B cell (primary cell): Measurements from ENCODE around the gene EPB41. TPM values are rescaled to one million over a fixed set of nuclear protein-coding genes. Genes with fewer than 3 reads are reported as not detected.

Experiments used
- ATAC-seq: fragments of 200-7000 bp; cut with Tn5 transposase; one replicate; pipeline ENCODE4 v1.10.0; 2021; ENCODE audit warnings: low read depth, mild to moderate bottlenecking, moderate number of reproducible peaks, moderate library complexity
- CTCF ChIA-PET: fragments of 350-600 bp; sonication (Branson Sonifier 250); formaldehyde crosslinking; loops from one replicate; lab custom pipeline; 2021; ENCODE audit warnings: antibody characterized with exemption, inconsistent platforms; lab: Charles Lee
- POLR2A ChIA-PET: fragments of 350-600 bp; sonication (Branson Sonifier 250); formaldehyde crosslinking; loops from one replicate; lab custom pipeline; 2021; ENCODE audit warnings: antibody characterized with exemption; lab: Charles Lee
- DNase-seq: peaks from one replicate; pipeline ENCODE4 v3.0.0; 2013
- H2AFZ ChIP-seq: 2 replicates; pipeline ENCODE4 v1.6.1; 2012; ENCODE audit warnings: mild to moderate bottlenecking, low read depth, low read length; ENCODE audit not compliant: insufficient read depth, poor library complexity, severe bottlenecking
- H3K27ac ChIP-seq, 2 donors: 1 replicate in 1 of 2; 2 replicates in 1 of 2; pipeline ENCODE4 v1.5.1; 2012 to 2013; ENCODE audit warnings: low read length in 2 of 2, mild to moderate bottlenecking in 2 of 2, moderate library complexity in 1 of 2
- H3K27me3 ChIP-seq, 4 experiments: fragments of 200-600 bp in 1 of 4; sonication (generic) in 1 of 4; replicated peaks in 1 of 4; 1 replicate in 2 of 4; 2 replicates in 2 of 4; pipeline versions ENCODE4 v1.6.1 to v1.7.0; 2013 to 2016; ENCODE audit warnings: low read length in 3 of 4, mild to moderate bottlenecking in 2 of 4, mixed read lengths in 1 of 4, moderate library complexity in 1 of 4; ENCODE audit not compliant: insufficient read depth in 4 of 4, control insufficient read depth in 3 of 4; ENCODE audit errors: control extremely low read depth in 1 of 4
- H3K36me3 ChIP-seq, 2 experiments: replicated peaks in 1 of 2; 1 replicate in 1 of 2; 2 replicates in 1 of 2; pipeline versions ENCODE4 v1.6.1 to v1.7.1; 2013; ENCODE audit warnings: low read length in 1 of 2; ENCODE audit not compliant: insufficient read depth in 2 of 2, control insufficient read depth in 1 of 2; ENCODE audit errors: control extremely low read depth in 1 of 2, extremely low read depth in 1 of 2
- H3K4me1 ChIP-seq, 2 donors: fragments of 200-600 bp in 1 of 2; sonication (generic) in 1 of 2; 1 replicate in 1 of 2; 2 replicates in 1 of 2; pipeline versions ENCODE4 v1.5.1 to v1.6.1; 2013 to 2017; ENCODE audit warnings: low read length in 2 of 2; ENCODE audit not compliant: control insufficient read depth in 2 of 2, insufficient read depth in 2 of 2
- H3K4me2 ChIP-seq: replicated peaks from 2 replicates; pipeline ENCODE3; 2012; ENCODE audit warnings: mild to moderate bottlenecking, low read depth, low read length; ENCODE audit not compliant: poor library complexity, severe bottlenecking
- H3K4me3 ChIP-seq, 5 experiments: fragments of 200-600 bp in 1 of 5; sonication (generic) in 1 of 5; 1 replicate in 3 of 5; 2 replicates in 2 of 5; pipeline versions ENCODE4 v1.5.1 to v1.7.0; 2011 to 2016; ENCODE audit warnings: low read length in 4 of 5, mild to moderate bottlenecking in 4 of 5, low read depth in 2 of 5, control low read depth in 1 of 5, moderate library complexity in 1 of 5; ENCODE audit not compliant: insufficient read depth in 1 of 5; ENCODE audit errors: control extremely low read depth in 1 of 5, extremely low read depth in 1 of 5
- H3K79me2 ChIP-seq: fragments of 200-600 bp; sonication (generic); one replicate; pipeline ENCODE4 v1.6.0; 2016; ENCODE audit warnings: low read length; ENCODE audit not compliant: control insufficient read depth, insufficient read depth
- H3K9ac ChIP-seq: fragments of 200-600 bp; sonication (generic); 2 replicates; pipeline ENCODE4 v1.6.1; 2017; ENCODE audit warnings: mild to moderate bottlenecking, low read length, moderate library complexity
- H3K9me3 ChIP-seq, 3 donors: one replicate each; pipeline versions ENCODE4 v1.6.1 to v1.7.1; 2013; ENCODE audit warnings: low read length in 2 of 3; ENCODE audit not compliant: control insufficient read depth in 2 of 3, insufficient read depth in 1 of 3; ENCODE audit errors: control extremely low read depth in 1 of 3
- H4K20me1 ChIP-seq: 2 replicates; pipeline ENCODE4 v1.6.0; 2012; ENCODE audit warnings: mild to moderate bottlenecking, low read length; ENCODE audit not compliant: insufficient read depth, control insufficient read depth, poor library complexity, severe bottlenecking
- H3K27ac Mint-ChIP-seq: one replicate; pipeline ENCODE4 v1.8.0; 2021; ENCODE audit warnings: mixed read lengths
- H3K27me3 Mint-ChIP-seq: one replicate; pipeline ENCODE4 v1.8.0; 2021; ENCODE audit warnings: mixed read lengths
- H3K4me1 Mint-ChIP-seq: one replicate; pipeline ENCODE4 v1.8.0; 2021; ENCODE audit warnings: mixed read lengths
- H3K4me3 Mint-ChIP-seq: one replicate; pipeline ENCODE4 v1.8.0; 2021; ENCODE audit warnings: mixed read lengths
- H3K9me3 Mint-ChIP-seq: one replicate; pipeline ENCODE4 v1.8.0; 2022; ENCODE audit warnings: mixed read lengths; ENCODE audit not compliant: insufficient read depth
- EZH2 ChIP-seq: IDR thresholded peaks from 2 replicates; pipeline ENCODE4 v1.6.1; 2012; ENCODE audit warnings: borderline replicate concordance, low read depth, mild to moderate bottlenecking, moderate library complexity, low read length; ENCODE audit not compliant: insufficient read depth, poor library complexity, severe bottlenecking
- WGBS: methylation state at CpG from one replicate; pipeline ENCODE4 v1.1.5; 2013; ENCODE audit warnings: missing lambda C conversion rate; ENCODE audit not compliant: insufficient coverage; 5-methylcytosine and 5-hydroxymethylcytosine counted together
- intact Hi-C: fragments of 100-400 bp; cut with micrococcal nuclease; formaldehyde crosslinking; loops from one replicate; pipeline ENCODE4 v1.10.0; 2022
- polyA plus RNA-seq: library from polyadenylated mRNA; depleted of rRNA; stranded (reverse); fragments of >200 nt; gene quantifications from 2 replicates; pipeline ENCODE4 v1.2.3, GENCODE V29; 2012
- total RNA-seq, 2 donors: library from RNA; stranded (reverse); fragments of 120-200 nt in 1 of 2; gene quantifications; 1 replicate in 1 of 2; 2 replicates in 1 of 2; pipeline versions ENCODE4 v1.2.3 to v1.2.4, GENCODE V29; 2013 to 2022
- TF ChIP-seq, protein P1 (sequence below): fragments of 200-600 bp; IDR thresholded peaks from one replicate; pipeline ENCODE4 v1.8.0; 2022; ENCODE audit warnings: antibody characterized with exemption, mild to moderate bottlenecking

The EPB41 gene
- total and polyA plus RNA-seq, 2 donors (not counting 1 experiment from before 2014, with no cell fraction given) = 45.8 to 186 TPM

DNA sequence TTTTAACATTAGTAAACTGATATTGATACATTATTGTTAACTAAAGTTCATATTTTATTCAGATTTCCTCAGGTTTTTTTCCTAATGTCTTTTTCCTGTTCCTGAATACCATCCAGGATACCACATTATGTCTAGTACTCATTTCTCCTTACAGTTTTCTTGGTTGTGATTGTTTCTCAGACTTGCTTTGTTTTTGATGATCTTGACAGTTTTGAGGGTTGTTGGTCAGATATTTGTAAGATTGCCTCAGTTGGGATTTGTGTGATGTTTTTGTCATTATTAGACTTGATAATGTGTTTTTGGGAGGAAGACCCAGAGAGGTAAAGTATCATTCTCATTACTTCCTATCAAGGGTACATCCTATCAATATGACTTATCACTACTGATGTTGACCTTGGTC is 19.5 kb downstream of the EPB41 start:
- Mint-ChIP-seq H3K9me3 (no peaks in the 10 kb centered on the region), H3K4me1 (peaks cover 59% of the 10 kb centered on the region), H3K27me3 (no peaks in the 10 kb centered on the region), H3K27ac (peak overlapping the region; percentile 73), H3K4me3 (peak overlapping the region; percentile 4)
- no peak for TF ChIP-seq EZH2
- TF ChIP-seq, protein P1, sequence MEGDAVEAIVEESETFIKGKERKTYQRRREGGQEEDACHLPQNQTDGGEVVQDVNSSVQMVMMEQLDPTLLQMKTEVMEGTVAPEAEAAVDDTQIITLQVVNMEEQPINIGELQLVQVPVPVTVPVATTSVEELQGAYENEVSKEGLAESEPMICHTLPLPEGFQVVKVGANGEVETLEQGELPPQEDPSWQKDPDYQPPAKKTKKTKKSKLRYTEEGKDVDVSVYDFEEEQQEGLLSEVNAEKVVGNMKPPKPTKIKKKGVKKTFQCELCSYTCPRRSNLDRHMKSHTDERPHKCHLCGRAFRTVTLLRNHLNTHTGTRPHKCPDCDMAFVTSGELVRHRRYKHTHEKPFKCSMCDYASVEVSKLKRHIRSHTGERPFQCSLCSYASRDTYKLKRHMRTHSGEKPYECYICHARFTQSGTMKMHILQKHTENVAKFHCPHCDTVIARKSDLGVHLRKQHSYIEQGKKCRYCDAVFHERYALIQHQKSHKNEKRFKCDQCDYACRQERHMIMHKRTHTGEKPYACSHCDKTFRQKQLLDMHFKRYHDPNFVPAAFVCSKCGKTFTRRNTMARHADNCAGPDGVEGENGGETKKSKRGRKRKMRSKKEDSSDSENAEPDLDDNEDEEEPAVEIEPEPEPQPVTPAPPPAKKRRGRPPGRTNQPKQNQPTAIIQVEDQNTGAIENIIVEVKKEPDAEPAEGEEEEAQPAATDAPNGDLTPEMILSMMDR = no peak
- H3K36me3 ChIP-seq = peaks cover 0 to 4% of the 10 kb centered on the region in 2 experiments
- H3K4me3 ChIP-seq = no peak overlapping the region
- no peak overlapping the region for H2AFZ ChIP-seq
- peaks cover 40 to 42% of the 10 kb centered on the region in 2 donors for H3K4me1 ChIP-seq
- peak overlapping the region in 1 of 2 donors; percentile 56 for H3K27ac ChIP-seq
- peaks cover 96% of the 10 kb centered on the region for H3K79me2 ChIP-seq
- ChIA-PET POLR2A (interaction anchor here (0.6 kb wide), 1 partner anchor 171 kb away, joined by 3 read pairs; no protein-coding TSS in a partner anchor), CTCF (interaction anchor here (1.1 kb wide), 1 partner anchor 49 kb away, joined by 3 read pairs; no protein-coding TSS in a partner anchor)
- H3K9me3 ChIP-seq = no peaks in the 10 kb centered on the region
- peaks cover 26% of the 10 kb centered on the region for H4K20me1 ChIP-seq
- H3K27me3 ChIP-seq = no peaks in the 10 kb centered on the region
- intact Hi-C loops = no loop called here
- H3K4me2 ChIP-seq = no peak overlapping the region
- no peak overlapping the region for H3K9ac ChIP-seq
- DNase-seq (no peak), ATAC-seq (no peak)

DNA sequence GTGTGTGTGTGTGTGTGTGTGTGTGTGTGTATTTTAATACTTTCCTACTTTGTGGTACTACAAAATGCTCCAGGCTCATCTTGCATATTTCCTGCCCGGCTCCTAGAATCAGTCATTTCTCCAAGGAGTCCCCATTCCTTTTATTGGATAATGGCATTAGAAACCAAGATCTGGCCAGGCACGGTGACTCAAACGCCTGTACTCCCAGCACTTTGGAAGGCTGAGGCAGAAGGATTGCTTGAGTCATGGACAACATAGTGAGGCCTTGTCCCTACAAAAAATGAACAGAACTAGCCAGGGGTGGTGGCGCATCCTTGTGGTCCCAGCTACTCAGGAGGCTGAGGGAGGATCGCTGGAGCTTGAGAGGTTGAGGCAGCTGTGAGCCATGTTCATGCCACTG is 20.3 kb downstream of the EPB41 start:
- Histone ChIP-seq H2AFZ (no peak overlapping the region), H3K4me2 (no peak overlapping the region), H3K36me3 (peaks cover 0 to 4% of the 10 kb centered on the region in 2 experiments), H3K79me2 (peaks cover 98% of the 10 kb centered on the region), H3K9me3 (no peaks in the 10 kb centered on the region), H3K27ac (peak overlapping the region in 1 of 2 donors; percentile 56), H3K4me3 (no peak overlapping the region), H3K4me1 (peaks cover 35 to 37% of the 10 kb centered on the region in 2 donors), H3K27me3 (no peaks in the 10 kb centered on the region), H3K9ac (no peak overlapping the region), H4K20me1 (peaks cover 34% of the 10 kb centered on the region)
- 100% methylated on average over 4 of the region's 5 CpGs for WGBS
- Mint-ChIP-seq H3K27me3 (no peaks in the 10 kb centered on the region), H3K9me3 (no peaks in the 10 kb centered on the region), H3K4me1 (peaks cover 61% of the 10 kb centered on the region), H3K4me3 (no peak overlapping the region), H3K27ac (no peak overlapping the region)
- POLR2A ChIA-PET = interaction anchor here (0.6 kb wide), 2 partner anchors 97 to 171 kb away, joined by 3 to 4 read pairs; no protein-coding TSS in a partner anchor
- TF ChIP-seq, protein P1 = no peak
- no peak for TF ChIP-seq EZH2
- no peak for ATAC-seq
- DNase-seq = no peak
- intact Hi-C loops = no loop called here
- CTCF ChIA-PET = no interaction called here
